ENCODE data around the gene ADGRG2. TPM values are rescaled to one million over a fixed set of nuclear protein-coding genes. Genes with fewer than 3 reads are reported as not detected.
A peak's percentile ranks its signal among the peaks of the same experiment; 100 is the strongest.
"Not testable (repeated sequence)": the region's sequence is repeated elsewhere in the genome, so short reads cannot be mapped to it uniquely, and the experiment has no call there.

The ADGRG2 gene
- total RNA-seq, 2 donors from 2014 or later, result 1.9 to 3.7 TPM

DNA sequence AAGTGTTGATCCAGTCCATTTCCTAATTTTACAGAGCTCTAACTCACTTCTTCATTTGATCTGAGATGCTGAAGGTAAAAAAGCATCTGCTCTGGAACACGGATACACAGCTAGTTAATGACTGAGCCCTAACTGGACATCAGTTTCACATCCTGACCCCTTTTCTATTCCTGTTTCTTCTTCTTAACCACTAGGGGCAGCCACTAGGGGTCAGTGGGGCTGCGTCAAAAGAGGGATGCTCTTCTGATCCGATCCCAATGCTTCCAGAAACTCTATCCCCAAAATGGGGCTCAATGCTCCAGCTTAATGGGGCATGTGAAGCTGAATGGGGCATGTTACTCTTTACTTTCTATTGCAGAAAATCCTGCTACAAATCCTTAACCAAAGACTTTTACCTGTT lies 105.0 kb downstream of the ADGRG2 start:
- TF ChIP-seq, protein P1, sequence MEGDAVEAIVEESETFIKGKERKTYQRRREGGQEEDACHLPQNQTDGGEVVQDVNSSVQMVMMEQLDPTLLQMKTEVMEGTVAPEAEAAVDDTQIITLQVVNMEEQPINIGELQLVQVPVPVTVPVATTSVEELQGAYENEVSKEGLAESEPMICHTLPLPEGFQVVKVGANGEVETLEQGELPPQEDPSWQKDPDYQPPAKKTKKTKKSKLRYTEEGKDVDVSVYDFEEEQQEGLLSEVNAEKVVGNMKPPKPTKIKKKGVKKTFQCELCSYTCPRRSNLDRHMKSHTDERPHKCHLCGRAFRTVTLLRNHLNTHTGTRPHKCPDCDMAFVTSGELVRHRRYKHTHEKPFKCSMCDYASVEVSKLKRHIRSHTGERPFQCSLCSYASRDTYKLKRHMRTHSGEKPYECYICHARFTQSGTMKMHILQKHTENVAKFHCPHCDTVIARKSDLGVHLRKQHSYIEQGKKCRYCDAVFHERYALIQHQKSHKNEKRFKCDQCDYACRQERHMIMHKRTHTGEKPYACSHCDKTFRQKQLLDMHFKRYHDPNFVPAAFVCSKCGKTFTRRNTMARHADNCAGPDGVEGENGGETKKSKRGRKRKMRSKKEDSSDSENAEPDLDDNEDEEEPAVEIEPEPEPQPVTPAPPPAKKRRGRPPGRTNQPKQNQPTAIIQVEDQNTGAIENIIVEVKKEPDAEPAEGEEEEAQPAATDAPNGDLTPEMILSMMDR (IDR thresholded peaks at IDR 0.05), result peak; percentile 35
- no peak overlapping the region for H3K4me3 ChIP-seq
- no peaks in the 10 kb centered on the region for H3K4me1 ChIP-seq (ENCODE audit: control insufficient read depth in 1 of 2, low read depth in 2 of 2)
- no peaks in the 10 kb centered on the region for H3K36me3 ChIP-seq
- H3K27me3 ChIP-seq (replicated peaks; ENCODE audit: insufficient read depth), result no peaks in the 10 kb centered on the region
- no peak for ATAC-seq (ENCODE audit: insufficient number of reproducible peaks, low FRiP score, low read depth)
- no peak for DNase-seq (ENCODE audit: low spot score)
- H3K27ac ChIP-seq, result no peak overlapping the region
- H3K9me3 ChIP-seq, result no peaks in the 10 kb centered on the region

DNA sequence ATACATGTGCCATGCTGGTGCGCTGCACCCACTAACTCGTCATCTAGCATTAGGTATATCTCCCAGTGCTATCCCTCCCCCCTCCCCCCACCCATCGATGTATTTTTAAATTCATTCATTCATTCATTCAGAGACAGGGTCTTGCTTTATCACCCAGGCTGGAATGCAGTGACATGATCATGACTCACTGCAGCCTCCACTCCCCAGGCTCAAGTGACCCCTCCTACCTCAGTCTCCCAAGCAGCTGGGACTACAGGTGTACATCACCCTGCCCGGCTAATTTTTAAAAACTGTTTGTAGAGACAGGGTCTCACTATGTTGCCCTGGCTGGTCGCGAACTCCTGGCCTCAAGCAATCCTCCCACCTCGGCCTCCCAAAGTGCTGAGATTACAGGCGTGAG lies 105.7 kb downstream of the ADGRG2 start:
- ATAC-seq (ENCODE audit: insufficient number of reproducible peaks, low FRiP score, low read depth); DNase-seq (ENCODE audit: low spot score); H3K27ac ChIP-seq; H3K27me3 ChIP-seq (replicated peaks; ENCODE audit: insufficient read depth); H3K9me3 ChIP-seq; H3K4me1 ChIP-seq (ENCODE audit: control insufficient read depth in 1 of 2, low read depth in 2 of 2); H3K36me3 ChIP-seq; H3K4me3 ChIP-seq: not testable (repeated sequence)

DNA sequence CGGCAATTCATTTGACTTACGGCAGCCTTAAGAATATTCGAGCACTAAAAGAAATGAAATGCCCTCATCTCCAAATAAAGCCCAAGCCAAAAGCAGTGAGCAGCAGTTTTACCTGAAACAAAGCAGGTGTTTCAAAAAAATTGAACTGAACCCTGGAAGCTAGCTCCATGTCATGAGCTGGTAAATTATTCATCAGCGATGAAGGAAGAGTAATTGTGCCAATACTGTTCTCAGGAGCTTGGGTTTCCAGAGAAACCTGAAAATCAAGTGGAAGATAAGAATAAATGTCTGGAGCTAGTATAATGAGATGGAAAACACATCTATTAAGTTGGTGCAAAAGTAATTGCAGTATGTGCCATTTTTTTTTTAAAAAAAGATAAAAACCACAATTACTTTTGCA lies 114.4 kb downstream of the ADGRG2 start:
- no peak overlapping the region for H3K27ac ChIP-seq
- no peaks in the 10 kb centered on the region for H3K4me1 ChIP-seq (ENCODE audit: control insufficient read depth in 1 of 2, low read depth in 2 of 2)
- ATAC-seq (ENCODE audit: insufficient number of reproducible peaks, low FRiP score, low read depth) (no peak), DNase-seq (ENCODE audit: low spot score) (no peak)
- H3K36me3 ChIP-seq, result no peaks in the 10 kb centered on the region
- H3K4me3 ChIP-seq, result no peak overlapping the region
- TF ChIP-seq, protein P1 (IDR thresholded peaks at IDR 0.05), result no peak
- H3K27me3 ChIP-seq (replicated peaks; ENCODE audit: insufficient read depth), result no peaks in the 10 kb centered on the region
- H3K9me3 ChIP-seq, result no peaks in the 10 kb centered on the region

DNA sequence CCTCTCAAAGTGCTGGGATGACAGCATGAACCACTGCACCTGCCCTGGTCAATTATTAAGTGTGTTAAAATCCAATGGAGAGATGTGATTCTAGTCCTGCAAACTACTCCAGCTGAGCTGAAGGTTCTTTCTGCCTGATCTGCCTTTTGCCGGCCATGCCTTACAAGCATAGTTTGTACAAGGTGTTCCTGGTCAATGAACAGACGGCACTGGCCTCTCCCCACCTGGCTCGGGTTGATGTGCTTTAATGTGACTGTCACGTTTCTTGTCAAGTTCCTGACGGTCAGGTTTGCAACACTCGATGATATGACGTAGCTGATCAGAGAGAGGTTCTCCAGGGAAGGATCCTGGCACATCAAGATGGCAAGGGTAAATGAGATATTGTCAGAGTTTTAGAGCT lies 115.3 kb downstream of the ADGRG2 start:
- Histone ChIP-seq H3K4me3 (no peak overlapping the region), H3K27me3 (replicated peaks; ENCODE audit: insufficient read depth) (no peaks in the 10 kb centered on the region), H3K27ac (no peak overlapping the region), H3K36me3 (no peaks in the 10 kb centered on the region), H3K9me3 (no peaks in the 10 kb centered on the region), H3K4me1 (ENCODE audit: control insufficient read depth in 1 of 2, low read depth in 2 of 2) (no peaks in the 10 kb centered on the region)
- DNase-seq (ENCODE audit: low spot score) (no peak), ATAC-seq (ENCODE audit: insufficient number of reproducible peaks, low FRiP score, low read depth) (no peak)
- TF ChIP-seq, protein P1 (IDR thresholded peaks at IDR 0.05), result no peak

DNA sequence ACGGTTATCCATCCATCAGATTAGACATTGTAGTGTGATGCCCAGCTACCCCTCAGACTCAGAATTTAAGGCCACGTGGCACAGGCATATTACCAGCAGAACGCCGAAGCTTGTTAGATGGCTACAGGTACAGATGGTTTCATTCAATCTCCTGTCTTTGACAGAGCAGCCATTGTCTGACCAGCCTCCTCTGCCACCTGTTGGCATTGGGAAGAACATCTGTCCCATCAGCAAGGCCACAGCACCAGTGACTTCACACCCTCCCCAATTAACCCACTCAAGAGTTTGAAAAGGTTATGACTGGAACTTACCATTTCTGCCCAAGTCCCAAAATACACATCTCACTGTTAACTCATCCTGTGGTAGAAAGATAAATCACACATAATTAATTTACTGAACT lies 116.4 kb downstream of the ADGRG2 start:
- Histone ChIP-seq H3K4me3 (no peak overlapping the region), H3K27ac (no peak overlapping the region), H3K4me1 (ENCODE audit: control insufficient read depth in 1 of 2, low read depth in 2 of 2) (no peaks in the 10 kb centered on the region), H3K9me3 (no peaks in the 10 kb centered on the region), H3K36me3 (no peaks in the 10 kb centered on the region), H3K27me3 (replicated peaks; ENCODE audit: insufficient read depth) (no peaks in the 10 kb centered on the region)
- no peak for DNase-seq (ENCODE audit: low spot score)
- TF ChIP-seq, protein P1 (IDR thresholded peaks at IDR 0.05), result no peak
- ATAC-seq (ENCODE audit: insufficient number of reproducible peaks, low FRiP score, low read depth), result no peak

DNA sequence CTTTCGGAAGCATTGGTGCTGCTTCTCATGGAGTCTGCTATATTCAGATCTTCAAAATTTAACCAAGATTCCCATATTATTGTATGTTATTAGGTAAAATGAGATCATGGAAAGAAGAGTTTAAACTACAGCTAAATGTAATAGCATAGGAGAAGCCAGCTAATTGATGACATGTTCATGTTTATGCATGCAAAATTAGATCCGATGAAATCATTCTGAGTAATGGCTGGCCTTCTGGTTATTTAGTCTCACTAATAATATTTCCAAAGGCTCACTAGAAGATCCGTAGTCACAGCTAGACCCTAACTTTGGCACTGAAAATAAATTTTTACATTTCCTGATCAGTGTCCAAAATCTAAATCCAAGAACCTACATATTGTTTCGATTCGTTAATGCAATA lies 118.5 kb downstream of the ADGRG2 start:
- Histone ChIP-seq H3K27me3 (replicated peaks; ENCODE audit: insufficient read depth) (no peaks in the 10 kb centered on the region), H3K27ac (no peak overlapping the region)
- no peak for DNase-seq (ENCODE audit: low spot score)

More for the DNA sequence above, 118.5 kb downstream of the ADGRG2 start:
- ATAC-seq (ENCODE audit: insufficient number of reproducible peaks, low FRiP score, low read depth), result no peak
- H3K4me3 ChIP-seq, result no peak overlapping the region
- no peaks in the 10 kb centered on the region for H3K36me3 ChIP-seq
- no peaks in the 10 kb centered on the region for H3K9me3 ChIP-seq
- H3K4me1 ChIP-seq (ENCODE audit: control insufficient read depth in 1 of 2, low read depth in 2 of 2), result peaks cover 0 to 9% of the 10 kb centered on the region in 2 donors
- TF ChIP-seq, protein P1 (IDR thresholded peaks at IDR 0.05), result no peak
